Skin epidermis (tissue), 12 donors: Measurements from ENCODE around the gene TBC1D8B.
"Not testable (repeated sequence)": the region's sequence is repeated elsewhere in the genome, so short reads cannot be mapped to it uniquely, and the experiment has no call there.

Source experiments
- H3K27ac ChIP-seq, 21 experiments: fragments of 200-600 bp; sonication (generic) in 11 of 21; one replicate each; pipeline ENCODE4 v1.5.0; 2020; ENCODE audit warnings: mild to moderate bottlenecking in 3 of 21, inconsistent platforms in 2 of 21, moderate library complexity in 2 of 21
- H3K4me3 ChIP-seq, 7 experiments: fragments of 200-600 bp; sonication (generic) in 2 of 7; one replicate each; pipeline ENCODE4 v1.5.0; 2020; ENCODE audit warnings: inconsistent platforms in 2 of 7, mild to moderate bottlenecking in 2 of 7, moderate library complexity in 1 of 7

TBC1D8B gene

GRCh38 chrX:106802388-106803275 is at the start of gene TBC1D8B:
Gene TBC1D8B (plus strand): TSS chrX:106802673. CDS start chrX:106802854, 181 bp downstream.
- Histone ChIP-seq H3K27ac (peak within 1 kb of the TSS in 11 of 21 experiments; percentile 1 to 67 (median 44)), H3K4me3 (peak within 1 kb of the TSS; percentile 34 to 57 (median 48))

DNA sequence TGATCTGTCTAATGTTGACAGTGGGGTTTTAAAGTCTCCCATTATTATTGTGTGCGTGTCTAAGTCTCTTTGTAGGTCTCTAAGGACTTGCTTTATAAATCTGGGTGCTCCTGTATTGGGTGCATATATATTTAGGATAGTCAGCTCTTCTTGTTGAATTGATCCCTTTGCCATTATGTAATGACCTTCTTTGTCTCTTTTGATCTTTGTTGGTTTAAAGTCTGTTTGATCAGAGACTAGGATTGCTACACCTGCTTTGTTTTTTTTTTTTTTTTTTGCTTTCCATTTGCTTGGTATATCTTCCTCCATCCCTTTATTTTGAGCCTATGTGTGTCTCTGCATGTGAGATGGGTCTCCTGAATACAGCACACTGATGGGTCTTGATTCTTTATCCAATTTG is 33.2 kb upstream of the TBC1D8B start:
- H3K27ac ChIP-seq, H3K4me3 ChIP-seq: not testable (repeated sequence)

- H3K4me3 ChIP-seq, result no peak overlapping the region
- H3K27ac ChIP-seq, result no peak overlapping the region
Measured at GRCh38 chrX:106774981-106775380, 27.5 kb upstream of the TBC1D8B start.

GRCh38 chrX:106780264-106780663 is 22.2 kb upstream of the TBC1D8B start:
- Histone ChIP-seq H3K27ac (no peak overlapping the region), H3K4me3 (no peak overlapping the region)

DNA sequence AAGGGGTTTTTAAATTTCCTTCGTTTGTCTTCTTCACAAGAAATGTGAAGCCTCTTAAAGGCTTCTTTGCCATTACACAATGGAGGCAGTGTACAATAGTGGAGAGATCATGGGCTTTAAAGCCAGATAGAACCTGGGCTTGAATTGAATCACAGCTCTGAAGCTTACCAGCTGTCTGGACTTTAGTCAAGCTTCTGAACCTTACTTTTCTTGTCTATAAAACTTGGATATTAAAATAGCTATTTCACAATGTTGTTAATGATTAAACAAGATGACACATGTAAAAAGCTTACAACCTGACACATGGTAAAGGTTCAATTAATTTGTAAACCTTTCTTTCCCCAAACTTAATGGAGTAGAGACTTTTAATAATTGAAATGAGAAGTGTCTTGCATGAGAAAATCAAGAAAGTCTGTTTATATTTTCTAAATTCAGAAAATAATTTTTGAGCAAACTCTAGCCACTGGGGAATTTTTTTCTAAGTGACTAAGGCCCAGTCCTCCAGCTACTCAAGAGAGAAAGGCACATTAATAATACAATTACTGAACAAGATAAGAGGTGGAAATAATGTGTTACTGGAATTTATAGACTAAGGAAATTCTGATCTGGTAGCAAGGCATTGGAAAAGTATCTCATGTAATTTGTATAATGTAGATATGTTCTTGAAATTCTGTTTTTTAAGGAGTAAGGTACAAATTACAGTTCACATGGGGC is 21.7 kb upstream of the TBC1D8B start:
- no peak overlapping the region for H3K4me3 ChIP-seq
- H3K27ac ChIP-seq, result no peak overlapping the region

DNA sequence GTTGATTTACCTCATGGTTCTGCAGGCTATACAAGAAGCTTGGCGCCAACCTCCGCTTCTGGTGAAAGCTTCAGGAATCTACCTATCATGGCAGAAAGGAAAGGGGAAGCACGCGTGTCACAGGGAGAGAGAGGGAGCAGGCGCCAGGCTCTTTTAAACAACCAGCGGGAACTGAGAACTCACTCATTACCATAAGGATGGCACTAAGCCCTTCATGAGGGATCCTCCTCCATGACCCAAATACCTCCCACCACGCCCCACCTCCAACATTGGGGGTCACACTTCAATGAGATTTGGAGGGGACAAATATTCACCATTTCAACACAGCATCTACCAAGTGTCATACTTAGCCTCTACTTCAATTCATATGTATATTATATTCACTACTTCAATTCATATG is 18.8 kb upstream of the TBC1D8B start:
- H3K27ac ChIP-seq, result no peak overlapping the region
- H3K4me3 ChIP-seq, result no peak overlapping the region

DNA sequence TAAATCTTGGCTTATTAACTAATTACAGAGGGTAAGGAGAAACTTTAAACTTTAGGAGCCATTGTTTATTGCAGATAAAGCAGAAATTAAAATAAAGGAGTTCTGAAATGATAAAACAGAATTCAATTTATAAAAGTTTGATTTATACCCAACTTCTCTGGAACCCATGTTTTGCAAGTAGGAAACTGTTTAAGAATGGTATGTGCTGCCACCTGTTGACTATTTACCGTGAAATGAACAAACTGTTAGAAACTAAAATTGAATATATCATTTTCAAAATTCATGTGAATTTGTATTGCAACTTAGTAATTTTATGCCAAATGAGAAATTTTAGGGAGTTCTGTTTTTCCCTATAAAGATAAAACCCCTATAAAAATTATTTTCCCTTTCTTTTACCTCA is 11.0 kb upstream of the TBC1D8B start:
- H3K27ac ChIP-seq, result no peak overlapping the region
- H3K4me3 ChIP-seq, result no peak overlapping the region

DNA sequence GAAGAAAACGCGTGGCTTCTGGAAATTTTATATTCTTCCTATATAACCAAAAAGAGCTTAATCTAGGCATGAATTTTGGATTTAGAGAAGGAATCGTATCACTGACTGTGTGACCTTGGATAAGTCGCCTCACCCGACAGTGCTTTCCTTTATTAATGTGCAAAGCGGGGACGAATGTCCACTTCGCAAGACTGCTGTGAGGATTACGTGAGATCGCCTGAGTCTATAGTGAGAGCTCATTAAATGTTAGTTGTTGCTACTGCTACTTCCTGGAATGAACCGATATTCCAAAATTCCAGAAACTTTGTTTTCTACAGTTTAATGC is 448 bp upstream of the TBC1D8B start:
- H3K4me3 ChIP-seq, result peak overlapping the region; percentile 34 to 57 (median 48)
- H3K27ac ChIP-seq, result peak overlapping the region in 3 of 21 experiments; percentile 26 to 64 (median 37)

DNA sequence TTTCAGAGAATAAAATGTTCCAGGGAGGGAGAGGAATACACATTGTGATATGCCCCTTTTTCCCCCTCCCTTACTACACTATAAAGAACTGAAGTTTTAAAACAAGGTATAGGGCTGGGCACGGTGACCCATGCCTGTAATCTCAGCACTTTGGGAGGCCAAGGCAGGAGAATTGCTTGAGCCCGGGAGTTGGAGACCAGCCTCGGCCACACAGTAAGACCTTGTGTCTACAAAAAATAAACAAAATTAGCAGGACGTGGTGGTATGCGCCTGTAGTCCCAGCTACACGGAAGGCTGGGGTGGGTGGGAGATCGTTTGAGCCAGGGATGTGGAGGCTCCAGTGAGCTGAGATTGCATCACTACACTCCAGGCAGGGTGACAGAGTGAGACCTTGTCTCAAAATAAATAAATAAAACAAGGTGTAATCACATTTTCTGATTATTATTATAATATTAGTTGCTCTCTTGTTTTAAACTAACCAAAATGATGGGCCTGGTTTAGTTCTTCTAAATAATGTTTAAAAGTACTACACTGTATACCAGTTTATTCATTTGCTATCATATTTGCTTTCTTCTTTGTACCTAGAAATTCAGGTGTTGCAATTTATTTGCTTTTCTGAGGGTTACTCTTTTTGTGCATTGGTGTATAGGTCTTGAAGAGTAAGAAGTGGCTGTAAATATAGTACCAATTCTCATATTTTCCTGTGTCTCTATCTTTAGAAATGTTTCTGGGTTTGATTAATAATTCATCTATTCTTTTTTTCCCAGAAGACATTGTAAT is 8.8 kb downstream of the TBC1D8B start:
- no peak overlapping the region for H3K27ac ChIP-seq
- H3K4me3 ChIP-seq, result no peak overlapping the region

DNA sequence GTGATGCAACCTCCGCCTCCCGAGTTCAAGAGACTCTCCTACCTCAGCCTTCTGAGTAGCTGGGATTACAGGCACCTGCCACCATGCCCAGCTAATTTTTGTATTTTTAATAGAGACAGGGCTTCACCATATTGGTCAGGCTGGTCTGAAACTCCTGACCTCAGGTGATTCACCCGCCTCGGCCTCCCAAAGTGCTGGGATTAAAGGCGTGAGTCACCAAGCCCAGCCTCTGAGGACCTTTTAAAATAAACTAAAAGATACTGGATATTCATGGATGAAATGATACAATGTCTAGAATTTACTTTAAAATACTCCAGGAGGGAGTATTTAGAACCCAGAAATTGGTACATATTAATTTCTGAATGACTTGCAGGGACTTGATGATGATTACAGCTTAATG is 10.5 kb downstream of the TBC1D8B start:
- not testable (repeated sequence) for H3K27ac ChIP-seq, H3K4me3 ChIP-seq

DNA sequence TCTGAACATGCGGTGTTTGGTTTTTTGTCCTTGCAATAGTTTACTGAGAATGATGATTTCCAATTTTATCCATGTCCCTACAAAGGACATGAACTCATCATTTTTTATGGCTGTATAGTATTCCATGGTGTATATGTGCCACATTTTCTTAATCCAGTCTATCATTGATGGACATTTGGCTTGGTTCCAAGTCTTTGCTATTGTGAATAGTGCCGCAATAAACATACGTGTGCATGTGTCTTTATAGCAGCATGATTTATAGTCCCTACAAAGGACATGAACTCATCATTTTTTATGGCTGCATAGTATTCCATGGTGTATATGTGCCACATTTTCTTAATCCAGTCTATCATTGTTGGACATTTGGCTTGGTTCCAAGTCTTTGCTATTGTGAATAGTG is 11.6 kb downstream of the TBC1D8B start:
- H3K4me3 ChIP-seq, H3K27ac ChIP-seq: not testable (repeated sequence)

GRCh38 chrX:106862972-106863688 is 60.7 kb downstream of the TBC1D8B start:
- no peak overlapping the region for H3K4me3 ChIP-seq
- H3K27ac ChIP-seq, result no peak overlapping the region

DNA sequence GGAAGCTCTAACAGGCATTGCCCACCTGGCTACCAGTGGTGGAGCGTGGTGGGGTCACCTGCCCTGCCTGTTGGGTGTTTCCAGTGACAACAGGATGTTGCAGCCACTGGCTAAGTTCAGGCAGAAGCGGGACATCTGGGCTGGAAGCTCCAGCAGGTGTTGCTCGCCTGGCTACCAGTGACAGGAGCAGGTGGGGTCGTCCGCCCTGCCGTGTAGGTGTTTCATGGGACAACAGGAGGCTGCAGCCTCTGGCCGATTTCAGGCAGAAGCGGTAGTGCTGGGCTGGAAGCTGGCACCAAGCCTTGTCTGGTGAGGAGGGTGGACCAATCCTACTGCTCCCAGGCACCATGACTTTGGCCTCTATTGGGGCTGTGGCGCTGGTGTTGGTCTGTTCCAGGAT is 61.2 kb downstream of the TBC1D8B start:
- Histone ChIP-seq H3K4me3 (no peak overlapping the region), H3K27ac (no peak overlapping the region)

GRCh38 chrX:106872796-106873195 is 70.3 kb downstream of the TBC1D8B start:
- H3K27ac ChIP-seq, H3K4me3 ChIP-seq: not testable (repeated sequence)

DNA sequence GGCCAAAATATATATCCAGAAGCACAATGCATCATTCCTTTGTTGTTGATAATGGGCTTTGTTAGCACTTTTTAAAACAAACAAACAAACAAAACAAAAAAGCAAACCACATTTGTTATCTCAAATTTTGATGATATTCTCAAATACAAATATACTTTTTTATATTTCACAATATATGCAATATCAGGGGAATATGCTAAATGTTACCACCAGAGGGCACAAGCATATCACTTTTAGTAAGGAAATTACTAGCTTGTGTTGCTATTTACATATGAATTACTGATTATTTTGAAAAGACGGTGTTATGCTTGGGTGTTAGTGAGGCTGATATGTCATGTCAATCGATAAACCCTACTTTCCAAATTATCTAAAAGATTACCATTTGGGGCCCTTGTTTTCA is 71.6 kb downstream of the TBC1D8B start:
- Histone ChIP-seq H3K4me3 (no peak overlapping the region), H3K27ac (no peak overlapping the region)

- Histone ChIP-seq H3K27ac (no peak overlapping the region), H3K4me3 (no peak overlapping the region)
Measured at GRCh38 chrX:106875151-106875550, 72.7 kb downstream of the TBC1D8B start.

DNA sequence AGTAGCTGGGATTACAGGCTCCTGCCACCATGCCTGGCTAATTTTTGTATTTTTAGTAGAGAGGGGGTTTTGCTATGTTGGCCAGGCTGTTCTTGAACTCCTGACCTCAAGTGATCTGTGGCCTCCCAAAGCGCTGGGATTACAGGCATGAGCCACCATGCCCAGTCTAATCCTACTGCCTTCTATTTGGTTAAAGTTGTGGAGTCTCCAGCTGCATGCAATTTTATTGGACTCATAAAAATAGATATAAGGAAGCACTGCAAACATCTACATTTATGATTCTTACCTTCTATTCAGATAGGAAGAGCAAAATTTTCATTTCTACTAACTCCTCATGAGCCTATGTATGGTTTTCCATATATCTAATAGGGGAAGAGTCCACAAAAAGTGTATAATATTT is 87.0 kb downstream of the TBC1D8B start:
- no peak overlapping the region for H3K27ac ChIP-seq
- no peak overlapping the region for H3K4me3 ChIP-seq

- H3K4me3 ChIP-seq, result no peak overlapping the region
- H3K27ac ChIP-seq, result no peak overlapping the region
Measured at GRCh38 chrX:106891762-106892460, 89.4 kb downstream of the TBC1D8B start.

- Histone ChIP-seq H3K27ac (no peak overlapping the region), H3K4me3 (no peak overlapping the region)
Measured at GRCh38 chrX:106894392-106894909, 92.0 kb downstream of the TBC1D8B start.
